ENCODE data around the gene MRPS6.

Gene MRPS6

GRCh38 chr21:34123609-34124008 is 50.2 kb downstream of the MRPS6 start:
- no peaks in the 10 kb centered on the region for H4K20me1 ChIP-seq (ENCODE audit: control insufficient read depth, insufficient read depth, low read depth, low read length)
- H3F3A ChIP-seq (ENCODE audit: control insufficient read depth, insufficient read depth) = no peaks in the 10 kb centered on the region
- H3K27me3 ChIP-seq (ENCODE audit: control insufficient read depth, low read length) = no peaks in the 10 kb centered on the region
- peaks cover 78% of the 10 kb centered on the region for H3K79me2 ChIP-seq (ENCODE audit: control insufficient read depth, low read length)
- H3K27ac ChIP-seq (ENCODE audit: low read depth, low read length) = no peak overlapping the region
- peaks cover 37% of the 10 kb centered on the region for H3K36me3 ChIP-seq (ENCODE audit: control insufficient read depth, low read length)
- no peaks in the 10 kb centered on the region for H3K9me3 ChIP-seq (ENCODE audit: control insufficient read depth, insufficient read depth, low read length)
- no peaks in the 10 kb centered on the region for H3K9me2 ChIP-seq (replicated peaks; ENCODE audit: control insufficient read depth, low read length)
- TF ChIP-seq EZH2phosphoT487 (IDR thresholded peaks at IDR 0.05; ENCODE audit: borderline replicate concordance, low read length) (no peak), CTCF (IDR thresholded peaks at IDR 0.05; ENCODE audit: low read depth, low read length, poor library complexity, severe bottlenecking) (no peak)
- H3K4me1 ChIP-seq (ENCODE audit: control insufficient read depth, low read length) = no peaks in the 10 kb centered on the region
- no peak overlapping the region for H3K4me3 ChIP-seq (ENCODE audit: low read length)
- no peak overlapping the region for H3K4me2 ChIP-seq (ENCODE audit: low read length)

- Histone ChIP-seq H3K79me2 (ENCODE audit: control insufficient read depth, low read length) (peaks cover 80% of the 10 kb centered on the region), H4K20me1 (ENCODE audit: control insufficient read depth, insufficient read depth, low read depth, low read length) (no peaks in the 10 kb centered on the region), H3K36me3 (ENCODE audit: control insufficient read depth, low read length) (peaks cover 53% of the 10 kb centered on the region)
Measured at GRCh38 chr21:34126269-34126668, 52.9 kb downstream of the MRPS6 start.

GRCh38 chr21:34126691-34127090 is 53.3 kb downstream of the MRPS6 start:
- no peak for TF ChIP-seq EZH2phosphoT487 (IDR thresholded peaks at IDR 0.05; ENCODE audit: borderline replicate concordance, low read length)
- no peak for TF ChIP-seq CTCF (IDR thresholded peaks at IDR 0.05; ENCODE audit: low read depth, low read length, poor library complexity, severe bottlenecking)
- peaks cover 80% of the 10 kb centered on the region for H3K79me2 ChIP-seq (ENCODE audit: control insufficient read depth, low read length)
- no peak overlapping the region for H3K4me3 ChIP-seq (ENCODE audit: low read length)
- no peaks in the 10 kb centered on the region for H3K4me1 ChIP-seq (ENCODE audit: control insufficient read depth, low read length)
- no peaks in the 10 kb centered on the region for H3K27me3 ChIP-seq (ENCODE audit: control insufficient read depth, low read length)
- H3F3A ChIP-seq (ENCODE audit: control insufficient read depth, insufficient read depth) = no peaks in the 10 kb centered on the region
- no peaks in the 10 kb centered on the region for H4K20me1 ChIP-seq (ENCODE audit: control insufficient read depth, insufficient read depth, low read depth, low read length)
- H3K36me3 ChIP-seq (ENCODE audit: control insufficient read depth, low read length) = peaks cover 58% of the 10 kb centered on the region
- no peaks in the 10 kb centered on the region for H3K9me3 ChIP-seq (ENCODE audit: control insufficient read depth, insufficient read depth, low read length)
- H3K9me2 ChIP-seq (replicated peaks; ENCODE audit: control insufficient read depth, low read length) = no peaks in the 10 kb centered on the region
- no peak overlapping the region for H3K27ac ChIP-seq (ENCODE audit: low read depth, low read length)
- H3K4me2 ChIP-seq (ENCODE audit: low read length) = no peak overlapping the region

More at GRCh38 chr21:34126269-34126668, 52.9 kb downstream of the MRPS6 start:
- no peaks in the 10 kb centered on the region for H3K9me2 ChIP-seq (replicated peaks; ENCODE audit: control insufficient read depth, low read length)
- no peak overlapping the region for H3K4me3 ChIP-seq (ENCODE audit: low read length)
- no peak overlapping the region for H3K27ac ChIP-seq (ENCODE audit: low read depth, low read length)
- H3K9me3 ChIP-seq (ENCODE audit: control insufficient read depth, insufficient read depth, low read length) = no peaks in the 10 kb centered on the region
- H3K4me1 ChIP-seq (ENCODE audit: control insufficient read depth, low read length) = no peaks in the 10 kb centered on the region
- TF ChIP-seq EZH2phosphoT487 (IDR thresholded peaks at IDR 0.05; ENCODE audit: borderline replicate concordance, low read length) (no peak), CTCF (IDR thresholded peaks at IDR 0.05; ENCODE audit: low read depth, low read length, poor library complexity, severe bottlenecking) (no peak)
- no peaks in the 10 kb centered on the region for H3K27me3 ChIP-seq (ENCODE audit: control insufficient read depth, low read length)
- H3K4me2 ChIP-seq (ENCODE audit: low read length) = no peak overlapping the region
- no peaks in the 10 kb centered on the region for H3F3A ChIP-seq (ENCODE audit: control insufficient read depth, insufficient read depth)
